ENCODE measurements around the gene SAMD8. TPM values are rescaled to one million over a fixed set of nuclear protein-coding genes. Genes with fewer than 3 reads are reported as not detected.

Gene SAMD8
- total and polyA plus RNA-seq, 10 of the 15 experiments (the other 5 are each of a cell fraction or from before 2014, with no cell fraction given): 2.8 to 26.0 (median 9.3) TPM

DNA sequence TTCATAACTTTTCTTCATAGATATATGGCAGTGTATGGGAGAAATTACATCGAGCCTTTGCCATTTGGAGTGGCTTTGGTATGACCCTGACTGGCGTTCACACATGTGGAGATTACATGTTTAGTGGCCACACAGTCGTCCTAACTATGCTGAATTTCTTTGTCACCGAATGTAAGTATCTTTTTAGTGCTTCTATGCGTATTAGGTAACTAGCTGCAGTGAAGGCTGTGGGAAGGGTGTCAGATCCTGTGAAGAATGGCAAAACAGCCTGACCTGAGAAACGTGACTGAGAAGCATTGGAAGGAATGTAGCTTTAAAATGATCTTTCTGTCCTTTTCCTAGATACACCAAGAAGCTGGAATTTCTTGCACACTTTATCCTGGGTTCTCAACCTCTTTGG is 64.6 kb downstream of the SAMD8 start (continued):
- TF ChIP-seq, protein P1, sequence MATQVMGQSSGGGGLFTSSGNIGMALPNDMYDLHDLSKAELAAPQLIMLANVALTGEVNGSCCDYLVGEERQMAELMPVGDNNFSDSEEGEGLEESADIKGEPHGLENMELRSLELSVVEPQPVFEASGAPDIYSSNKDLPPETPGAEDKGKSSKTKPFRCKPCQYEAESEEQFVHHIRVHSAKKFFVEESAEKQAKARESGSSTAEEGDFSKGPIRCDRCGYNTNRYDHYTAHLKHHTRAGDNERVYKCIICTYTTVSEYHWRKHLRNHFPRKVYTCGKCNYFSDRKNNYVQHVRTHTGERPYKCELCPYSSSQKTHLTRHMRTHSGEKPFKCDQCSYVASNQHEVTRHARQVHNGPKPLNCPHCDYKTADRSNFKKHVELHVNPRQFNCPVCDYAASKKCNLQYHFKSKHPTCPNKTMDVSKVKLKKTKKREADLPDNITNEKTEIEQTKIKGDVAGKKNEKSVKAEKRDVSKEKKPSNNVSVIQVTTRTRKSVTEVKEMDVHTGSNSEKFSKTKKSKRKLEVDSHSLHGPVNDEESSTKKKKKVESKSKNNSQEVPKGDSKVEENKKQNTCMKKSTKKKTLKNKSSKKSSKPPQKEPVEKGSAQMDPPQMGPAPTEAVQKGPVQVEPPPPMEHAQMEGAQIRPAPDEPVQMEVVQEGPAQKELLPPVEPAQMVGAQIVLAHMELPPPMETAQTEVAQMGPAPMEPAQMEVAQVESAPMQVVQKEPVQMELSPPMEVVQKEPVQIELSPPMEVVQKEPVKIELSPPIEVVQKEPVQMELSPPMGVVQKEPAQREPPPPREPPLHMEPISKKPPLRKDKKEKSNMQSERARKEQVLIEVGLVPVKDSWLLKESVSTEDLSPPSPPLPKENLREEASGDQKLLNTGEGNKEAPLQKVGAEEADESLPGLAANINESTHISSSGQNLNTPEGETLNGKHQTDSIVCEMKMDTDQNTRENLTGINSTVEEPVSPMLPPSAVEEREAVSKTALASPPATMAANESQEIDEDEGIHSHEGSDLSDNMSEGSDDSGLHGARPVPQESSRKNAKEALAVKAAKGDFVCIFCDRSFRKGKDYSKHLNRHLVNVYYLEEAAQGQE (IDR thresholded peaks at IDR 0.05; ENCODE audit: low read depth, low read length): no peak
- TF ChIP-seq, protein P2, sequence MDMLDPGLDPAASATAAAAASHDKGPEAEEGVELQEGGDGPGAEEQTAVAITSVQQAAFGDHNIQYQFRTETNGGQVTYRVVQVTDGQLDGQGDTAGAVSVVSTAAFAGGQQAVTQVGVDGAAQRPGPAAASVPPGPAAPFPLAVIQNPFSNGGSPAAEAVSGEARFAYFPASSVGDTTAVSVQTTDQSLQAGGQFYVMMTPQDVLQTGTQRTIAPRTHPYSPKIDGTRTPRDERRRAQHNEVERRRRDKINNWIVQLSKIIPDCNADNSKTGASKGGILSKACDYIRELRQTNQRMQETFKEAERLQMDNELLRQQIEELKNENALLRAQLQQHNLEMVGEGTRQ (IDR thresholded peaks at IDR 0.05; ENCODE audit: borderline replicate concordance, low read depth, low read length): no peak
- TF ChIP-seq CREM (IDR thresholded peaks at IDR 0.05; ENCODE audit: low read depth) (no peak), GABPA (IDR thresholded peaks at IDR 0.05; ENCODE audit: low read depth) (no peak), SMARCA5 (IDR thresholded peaks at IDR 0.05) (no peak), BRCA1 (IDR thresholded peaks at IDR 0.05; ENCODE audit: low read depth, low read length) (no peak), HDGF (IDR thresholded peaks at IDR 0.05) (no peak), IRF4 (IDR thresholded peaks at IDR 0.05; ENCODE audit: low read depth, low read length) (no peak), EGR1 (IDR thresholded peaks at IDR 0.05; ENCODE audit: borderline replicate concordance in 1 of 2, low read depth in 2 of 2, low read length in 2 of 2) (no peak), POU2F2 (IDR thresholded peaks at IDR 0.05; ENCODE audit: borderline replicate concordance, low read depth, low read length) (no peak), RCOR1 (conservative IDR thresholded peaks at IDR 0.05; ENCODE audit: low read depth, low read length) (no peak), ASH2L (IDR thresholded peaks at IDR 0.05; ENCODE audit: borderline replicate concordance, low read depth) (no peak), SMAD5 (IDR thresholded peaks at IDR 0.05; ENCODE audit: low read depth) (no peak)
- TF ChIP-seq, protein P3, sequence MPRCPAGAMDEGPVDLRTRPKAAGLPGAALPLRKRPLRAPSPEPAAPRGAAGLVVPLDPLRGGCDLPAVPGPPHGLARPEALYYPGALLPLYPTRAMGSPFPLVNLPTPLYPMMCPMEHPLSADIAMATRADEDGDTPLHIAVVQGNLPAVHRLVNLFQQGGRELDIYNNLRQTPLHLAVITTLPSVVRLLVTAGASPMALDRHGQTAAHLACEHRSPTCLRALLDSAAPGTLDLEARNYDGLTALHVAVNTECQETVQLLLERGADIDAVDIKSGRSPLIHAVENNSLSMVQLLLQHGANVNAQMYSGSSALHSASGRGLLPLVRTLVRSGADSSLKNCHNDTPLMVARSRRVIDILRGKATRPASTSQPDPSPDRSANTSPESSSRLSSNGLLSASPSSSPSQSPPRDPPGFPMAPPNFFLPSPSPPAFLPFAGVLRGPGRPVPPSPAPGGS (IDR thresholded peaks at IDR 0.05; ENCODE audit: borderline replicate concordance, insufficient read depth, low read depth, low read length, poor library complexity, severe bottlenecking): no peak

Data from GM12878 (cell line).